Caco-2 (cell line): ENCODE measurements around the gene CLIP2. TPM values are rescaled to one million over a fixed set of nuclear protein-coding genes. Genes with fewer than 3 reads are reported as not detected.
A peak's percentile ranks its signal among the peaks of the same experiment; 100 is the strongest.

ENCODE experiments used
- BruUV-seq: library from RNA; stranded (reverse); fragments of 400-500 nt; replicated peaks from 2 replicates; lab custom pipeline; 2021; lab: Mats Ljungman, UMichigan
- CTCF ChIA-PET: fragments of 300-600 bp; sonication (Branson Sonifier 250); formaldehyde crosslinking; loops from one replicate; lab custom pipeline; 2022; ENCODE audit warnings: antibody characterized with exemption; lab: Charles Lee
- POLR2A ChIA-PET: fragments of 300-600 bp; sonication (Branson Sonifier 250); formaldehyde crosslinking; loops from one replicate; lab custom pipeline; 2022; ENCODE audit warnings: antibody characterized with exemption; lab: Charles Lee
- DNase-seq, 2 experiments: peaks; one replicate each; pipeline versions ENCODE4 v3.0.0 to v3.0.0-alpha.2; 2020 to 2022
- H3K27me3 ChIP-seq: replicated peaks from 2 replicates; pipeline ENCODE4 v1.6.0; 2011; ENCODE audit warnings: low read length; ENCODE audit not compliant: control insufficient read depth, insufficient read depth
- H3K36me3 ChIP-seq: 2 replicates; pipeline ENCODE4 v1.5.1; 2011; ENCODE audit warnings: low read length; ENCODE audit not compliant: control insufficient read depth, insufficient read depth
- H3K4me1 ChIP-seq: fragments of 250-450 bp; sonication (Bioruptor Pico); 2 replicates; pipeline ENCODE4 v1.5.1; 2020; ENCODE audit warnings: mild to moderate bottlenecking
- H3K4me3 ChIP-seq: 2 replicates; pipeline ENCODE4 v1.5.1; 2011; ENCODE audit warnings: low read depth, mild to moderate bottlenecking, control low read depth, low read length
- H3K9me3 ChIP-seq: fragments of 250-450 bp; sonication (Bioruptor Pico); 2 replicates; pipeline ENCODE4 v1.5.1; 2020; ENCODE audit warnings: mild to moderate bottlenecking, moderate library complexity
- H3K27ac Mint-ChIP-seq: one replicate; pipeline ENCODE4 v1.8.0; 2022; ENCODE audit warnings: mixed read lengths; ENCODE audit not compliant: unreplicated experiment
- H3K27me3 Mint-ChIP-seq: one replicate; pipeline ENCODE4 v1.8.0; 2022; ENCODE audit warnings: mixed read lengths; ENCODE audit not compliant: insufficient read depth, unreplicated experiment
- H3K36me3 Mint-ChIP-seq: one replicate; pipeline ENCODE4 v1.8.0; 2022; ENCODE audit warnings: mild to moderate bottlenecking, mixed read lengths; ENCODE audit not compliant: insufficient read depth, unreplicated experiment
- H3K4me1 Mint-ChIP-seq: one replicate; pipeline ENCODE4 v1.8.0; 2022; ENCODE audit warnings: low read depth, mixed read lengths; ENCODE audit not compliant: unreplicated experiment
- H3K4me3 Mint-ChIP-seq: one replicate; pipeline ENCODE4 v1.8.0; 2022; ENCODE audit warnings: mild to moderate bottlenecking, moderate library complexity, mixed read lengths; ENCODE audit not compliant: unreplicated experiment
- H3K9me3 Mint-ChIP-seq: one replicate; pipeline ENCODE4 v1.8.0; 2022; ENCODE audit warnings: mixed read lengths; ENCODE audit not compliant: unreplicated experiment
- intact Hi-C: fragments of 100-400 bp; cut with micrococcal nuclease; formaldehyde crosslinking; loops from one replicate; pipeline ENCODE4 v1.10.0; 2022; ENCODE audit not compliant: unreplicated experiment
- total RNA-seq: library from RNA; stranded (reverse); gene quantifications from 2 replicates; pipeline ENCODE4 v1.2.3, GENCODE V29; 2022
- TF ChIP-seq, protein P1 (sequence below), 2 experiments: fragments of 200-600 bp in 1 of 2; IDR thresholded peaks; 1 replicate in 1 of 2; 2 replicates in 1 of 2; pipeline versions ENCODE4 v1.5.1 to v1.8.0; 2011 to 2022; ENCODE audit warnings: antibody characterized with exemption in 1 of 2, control low read depth in 1 of 2, inconsistent platforms in 1 of 2, low read depth in 1 of 2, low read length in 1 of 2, mild to moderate bottlenecking in 1 of 2, moderate library complexity in 1 of 2; ENCODE audit not compliant: insufficient read depth in 1 of 2, severe bottlenecking in 1 of 2, unreplicated experiment in 1 of 2

Gene CLIP2
- total RNA-seq, 1 experiment from 2014 or later = 19.5 TPM

GRCh38 chr7:74252893-74253292, 36.3 kb upstream of the CLIP2 start:
- Mint-ChIP-seq H3K36me3 (peaks cover 58% of the 10 kb centered on the region), H3K4me1 (peaks cover 7% of the 10 kb centered on the region), H3K27ac (peak overlapping the region; percentile 97), H3K27me3 (no peaks in the 10 kb centered on the region), H3K4me3 (peak overlapping the region; percentile 97), H3K9me3 (no peaks in the 10 kb centered on the region)
- no TSS peak for BruUV-seq
- Histone ChIP-seq H3K4me1 (peaks cover 13% of the 10 kb centered on the region; the same call in 1 of the 2 replicates), H3K4me3 (no peak overlapping the region), H3K9me3 (no peaks in the 10 kb centered on the region), H3K36me3 (peaks cover 5% of the 10 kb centered on the region; the same call in 1 of the 2 replicates), H3K27me3 (no peaks in the 10 kb centered on the region)
- intact Hi-C loops = no loop called here
- no peak for DNase-seq
- TF ChIP-seq, protein P1, sequence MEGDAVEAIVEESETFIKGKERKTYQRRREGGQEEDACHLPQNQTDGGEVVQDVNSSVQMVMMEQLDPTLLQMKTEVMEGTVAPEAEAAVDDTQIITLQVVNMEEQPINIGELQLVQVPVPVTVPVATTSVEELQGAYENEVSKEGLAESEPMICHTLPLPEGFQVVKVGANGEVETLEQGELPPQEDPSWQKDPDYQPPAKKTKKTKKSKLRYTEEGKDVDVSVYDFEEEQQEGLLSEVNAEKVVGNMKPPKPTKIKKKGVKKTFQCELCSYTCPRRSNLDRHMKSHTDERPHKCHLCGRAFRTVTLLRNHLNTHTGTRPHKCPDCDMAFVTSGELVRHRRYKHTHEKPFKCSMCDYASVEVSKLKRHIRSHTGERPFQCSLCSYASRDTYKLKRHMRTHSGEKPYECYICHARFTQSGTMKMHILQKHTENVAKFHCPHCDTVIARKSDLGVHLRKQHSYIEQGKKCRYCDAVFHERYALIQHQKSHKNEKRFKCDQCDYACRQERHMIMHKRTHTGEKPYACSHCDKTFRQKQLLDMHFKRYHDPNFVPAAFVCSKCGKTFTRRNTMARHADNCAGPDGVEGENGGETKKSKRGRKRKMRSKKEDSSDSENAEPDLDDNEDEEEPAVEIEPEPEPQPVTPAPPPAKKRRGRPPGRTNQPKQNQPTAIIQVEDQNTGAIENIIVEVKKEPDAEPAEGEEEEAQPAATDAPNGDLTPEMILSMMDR (IDR thresholded peaks at IDR 0.05; ENCODE audit: insufficient read depth in 1 of 2, low read depth in 1 of 2, low read length in 1 of 2, severe bottlenecking in 1 of 2, unreplicated experiment in 1 of 2) = no peak
- ChIA-PET POLR2A (interaction anchor here (0.6 kb wide), 1 partner anchor 141 kb away, joined by 3 read pairs; no protein-coding TSS in a partner anchor), CTCF (no interaction called here)

GRCh38 chr7:74253331-74253730, 35.9 kb upstream of the CLIP2 start:
- Histone ChIP-seq H3K27me3 (no peaks in the 10 kb centered on the region), H3K36me3 (peaks cover 5% of the 10 kb centered on the region; the same call in 1 of the 2 replicates), H3K4me1 (peaks cover 13% of the 10 kb centered on the region; the same call in 1 of the 2 replicates), H3K9me3 (no peaks in the 10 kb centered on the region), H3K4me3 (peak overlapping the region; percentile 98)
- peaks cover 53% of the 10 kb centered on the region for H3K36me3 Mint-ChIP-seq
- POLR2A ChIA-PET = no interaction called here
- no peak for DNase-seq
- BruUV-seq = no TSS peak
- H3K4me3 Mint-ChIP-seq = peak overlapping the region; percentile 97
- peaks cover 7% of the 10 kb centered on the region for H3K4me1 Mint-ChIP-seq
- CTCF ChIA-PET = interaction anchor here (0.7 kb wide), 1 partner anchor 82 kb away, joined by 3 read pairs; no protein-coding TSS in a partner anchor
- no peaks in the 10 kb centered on the region for H3K27me3 Mint-ChIP-seq
- H3K27ac Mint-ChIP-seq = peak overlapping the region; percentile 97
- no peaks in the 10 kb centered on the region for H3K9me3 Mint-ChIP-seq
- TF ChIP-seq, protein P1 (IDR thresholded peaks at IDR 0.05; ENCODE audit: insufficient read depth in 1 of 2, low read depth in 1 of 2, low read length in 1 of 2, severe bottlenecking in 1 of 2, unreplicated experiment in 1 of 2) = no peak
- intact Hi-C loops = no loop called here

DNA sequence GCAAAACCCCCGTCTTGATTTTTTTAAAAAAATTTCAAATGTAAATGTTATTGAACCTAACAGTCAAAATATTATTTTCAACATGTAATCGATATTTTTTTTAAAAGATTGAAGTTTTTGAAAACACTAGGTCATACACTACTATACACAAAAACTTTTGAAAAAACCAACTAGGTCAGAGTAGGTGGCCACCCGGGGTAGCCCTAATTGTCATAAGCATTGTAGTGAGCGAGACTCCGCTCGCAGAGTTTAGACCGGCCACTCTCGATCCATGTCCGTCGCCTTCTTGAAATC, 35.4 kb upstream of the CLIP2 start:
- peaks cover 5% of the 10 kb centered on the region; the same call in 1 of the 2 replicates for H3K36me3 ChIP-seq
- H3K4me1 Mint-ChIP-seq = peaks cover 7% of the 10 kb centered on the region
- intact Hi-C loops = no loop called here
- TSS peak; percentile 83 for BruUV-seq
- no peaks in the 10 kb centered on the region for H3K9me3 Mint-ChIP-seq
- peaks cover 49% of the 10 kb centered on the region for H3K36me3 Mint-ChIP-seq
- CTCF ChIA-PET = interaction anchor here (0.6 to 0.7 kb wide), 2 partner anchors 82 to 364 kb away, joined by 3 to 4 read pairs; no protein-coding TSS in a partner anchor
- H3K4me3 Mint-ChIP-seq = peak overlapping the region; percentile 97
- no peaks in the 10 kb centered on the region for H3K27me3 ChIP-seq
- POLR2A ChIA-PET = no interaction called here
- peak overlapping the region; percentile 98 for H3K4me3 ChIP-seq
- no peaks in the 10 kb centered on the region for H3K27me3 Mint-ChIP-seq
- H3K27ac Mint-ChIP-seq = peak overlapping the region; percentile 97
- H3K9me3 ChIP-seq = no peaks in the 10 kb centered on the region
- H3K4me1 ChIP-seq = peaks cover 11% of the 10 kb centered on the region; the same call in 1 of the 2 replicates
- TF ChIP-seq, protein P1 (IDR thresholded peaks at IDR 0.05; ENCODE audit: insufficient read depth in 1 of 2, low read depth in 1 of 2, low read length in 1 of 2, severe bottlenecking in 1 of 2, unreplicated experiment in 1 of 2) = no peak
- DNase-seq = no peak
